Neuronal stem cell (in vitro differentiated cells): ENCODE results near the gene AMBRA1.

Source experiments
- DNase-seq: peaks from one replicate; pipeline ENCODE4 v3.0.0-alpha.2; 2013; ENCODE audit warnings: low spot score
- H2AFZ ChIP-seq: one replicate; pipeline ENCODE4 v1.6.1; 2013; ENCODE audit warnings: mild to moderate bottlenecking, low read length, inconsistent platforms
- H2AK5ac ChIP-seq: 2 replicates; pipeline ENCODE4 v1.6.1; 2013; ENCODE audit warnings: low read depth, mild to moderate bottlenecking, inconsistent platforms, low read length, moderate library complexity, mixed read lengths
- H2BK120ac ChIP-seq: 2 replicates; pipeline ENCODE4 v1.6.1; 2013; ENCODE audit warnings: low read depth, mild to moderate bottlenecking, inconsistent platforms, low read length, moderate library complexity, mixed read lengths
- H2BK12ac ChIP-seq: one replicate; pipeline ENCODE4 v1.6.1; 2013; ENCODE audit warnings: low read length, inconsistent platforms
- H2BK15ac ChIP-seq: 2 replicates; pipeline ENCODE4 v1.6.1; 2013; ENCODE audit warnings: mild to moderate bottlenecking, low read length, inconsistent platforms, mixed read lengths
- H2BK5ac ChIP-seq: one replicate; pipeline ENCODE4 v1.6.1; 2013; ENCODE audit warnings: inconsistent platforms, mild to moderate bottlenecking, low read length, moderate library complexity
- H3K14ac ChIP-seq: one replicate; pipeline ENCODE4 v1.6.1; 2013; ENCODE audit warnings: low read length, inconsistent platforms
- H3K18ac ChIP-seq: 2 replicates; pipeline ENCODE4 v1.6.1; 2013; ENCODE audit warnings: low read length, inconsistent platforms
- H3K23ac ChIP-seq: 2 replicates; pipeline ENCODE4 v1.6.1; 2013; ENCODE audit warnings: low read depth, mild to moderate bottlenecking, mixed read lengths, low read length, inconsistent platforms; ENCODE audit not compliant: poor library complexity
- H3K27ac ChIP-seq: replicated peaks from 3 replicates; pipeline ENCODE4 v1.5.1; 2013; ENCODE audit warnings: low read length, inconsistent platforms
- H3K27me3 ChIP-seq, 3 experiments: 2 replicates each; pipeline ENCODE4 v1.6.1; 2013; ENCODE audit warnings: low read length in 3 of 3, mild to moderate bottlenecking in 2 of 3, inconsistent platforms in 1 of 3, low read depth in 1 of 3, mixed read lengths in 1 of 3, moderate library complexity in 1 of 3; ENCODE audit not compliant: control insufficient read depth in 3 of 3, insufficient read depth in 3 of 3
- H3K36me3 ChIP-seq, 2 donors: replicated peaks in 1 of 2; 2 replicates each; pipeline ENCODE4 v1.6.1; 2013; ENCODE audit warnings: low read length in 2 of 2; ENCODE audit not compliant: control insufficient read depth in 2 of 2, insufficient read depth in 2 of 2
- H3K4ac ChIP-seq: 2 replicates; pipeline ENCODE4 v1.6.1; 2013; ENCODE audit warnings: inconsistent platforms, mild to moderate bottlenecking, low read length, moderate library complexity
- H3K4me1 ChIP-seq, 2 donors: 1 replicate in 1 of 2; 2 replicates in 1 of 2; pipeline ENCODE4 v1.6.1; 2013; ENCODE audit warnings: low read length in 2 of 2, low read depth in 1 of 2; ENCODE audit not compliant: control insufficient read depth in 2 of 2, insufficient read depth in 1 of 2
- H3K4me2 ChIP-seq: one replicate; pipeline ENCODE4 v1.6.1; 2013; ENCODE audit warnings: mild to moderate bottlenecking, low read length, inconsistent platforms; ENCODE audit not compliant: insufficient read depth, poor library complexity, severe bottlenecking
- H3K4me3 ChIP-seq, 2 donors: 2 replicates each; pipeline ENCODE4 v1.5.1; 2013; ENCODE audit warnings: low read length in 2 of 2, mild to moderate bottlenecking in 2 of 2, inconsistent platforms in 1 of 2, moderate library complexity in 1 of 2
- H3K79me1 ChIP-seq: one replicate; pipeline ENCODE4 v1.6.1; 2013; ENCODE audit warnings: low read depth, mild to moderate bottlenecking, inconsistent platforms, low read length, moderate library complexity
- H3K9ac ChIP-seq: one replicate; pipeline ENCODE4 v1.6.1; 2013; ENCODE audit warnings: mild to moderate bottlenecking, low read depth, low read length, inconsistent platforms; ENCODE audit not compliant: poor library complexity
- H3K9me3 ChIP-seq, 2 donors: replicated peaks in 1 of 2; 2 replicates each; pipeline versions ENCODE3 to v1.6.1; 2013; ENCODE audit warnings: low read length in 2 of 2, mild to moderate bottlenecking in 2 of 2, inconsistent platforms in 1 of 2, low read depth in 1 of 2, mixed read lengths in 1 of 2, moderate library complexity in 1 of 2; ENCODE audit not compliant: control insufficient read depth in 2 of 2, insufficient read depth in 1 of 2
- H4K8ac ChIP-seq: one replicate; pipeline ENCODE4 v1.6.1; 2013; ENCODE audit warnings: low read depth, mild to moderate bottlenecking, inconsistent platforms, low read length, moderate library complexity
- H4K91ac ChIP-seq: one replicate; pipeline ENCODE4 v1.6.1; 2013; ENCODE audit warnings: low read length, low read depth, mild to moderate bottlenecking, inconsistent platforms; ENCODE audit not compliant: poor library complexity
- WGBS, 2 donors: extraction: QIAGEN DNeasy Blood & Tissue Kit; methylation state at CpG; one replicate each; pipeline ENCODE4 v1.1.7; 2013; ENCODE audit warnings: missing lambda C conversion rate in 2 of 2, mixed read lengths in 1 of 2; ENCODE audit not compliant: insufficient read length in 2 of 2, insufficient replicate concordance in 1 of 2; ENCODE audit errors: extremely low coverage in 2 of 2; 5-methylcytosine and 5-hydroxymethylcytosine counted together

The AMBRA1 gene

DNA sequence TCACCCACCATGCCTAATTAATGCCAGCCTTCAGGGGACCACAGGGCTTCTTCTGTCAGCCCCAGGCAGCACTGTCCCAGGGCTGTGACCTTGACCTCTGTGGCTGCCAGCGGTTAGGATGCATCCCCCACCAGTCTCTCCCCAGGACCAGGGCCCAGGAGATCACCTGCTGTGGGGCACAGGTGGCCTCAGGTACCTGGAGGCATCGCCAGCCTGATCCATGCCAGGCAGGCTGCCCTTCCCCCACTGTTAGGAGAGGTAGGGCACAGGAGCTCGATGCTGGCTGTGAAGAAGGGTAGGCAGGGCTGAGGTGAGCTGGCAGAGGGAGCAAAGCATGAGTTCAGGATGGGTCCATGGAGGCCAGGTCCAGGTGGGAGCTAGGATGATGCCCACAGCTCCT, 229.0 kb downstream of the AMBRA1 start:
- H3K4me3 ChIP-seq, result no peak overlapping the region
- no peak overlapping the region for H4K91ac ChIP-seq
- H3K4me2 ChIP-seq, result no peak overlapping the region
- no peaks in the 10 kb centered on the region for H3K27me3 ChIP-seq
- H3K14ac ChIP-seq, result peak overlapping the region; percentile 33
- peaks cover 2 to 14% of the 10 kb centered on the region in 2 donors for H3K36me3 ChIP-seq
- no peak overlapping the region for H2AFZ ChIP-seq
- H3K9me3 ChIP-seq, result peaks cover 0 to under 1% of the 10 kb centered on the region in 2 donors
- H3K18ac ChIP-seq, result no peak overlapping the region
- H3K79me1 ChIP-seq, result peaks cover 16% of the 10 kb centered on the region
- no peak overlapping the region for H4K8ac ChIP-seq
- WGBS, 2 donors, result no CpG with 5 or more reads among the region's 3 CpGs
- no peak overlapping the region for H2BK15ac ChIP-seq
- no peak overlapping the region for H3K9ac ChIP-seq
- no peak overlapping the region for H2BK5ac ChIP-seq
- peaks cover 33 to 39% of the 10 kb centered on the region in 2 donors for H3K4me1 ChIP-seq
- H2AK5ac ChIP-seq, result peak overlapping the region; percentile 35
- peak overlapping the region; percentile 18 for H3K23ac ChIP-seq
- H2BK12ac ChIP-seq, result peak overlapping the region; percentile 4
- no peak overlapping the region for H2BK120ac ChIP-seq
- no peak overlapping the region for H3K27ac ChIP-seq
- H3K4ac ChIP-seq, result no peak overlapping the region
- no peak for DNase-seq

DNA sequence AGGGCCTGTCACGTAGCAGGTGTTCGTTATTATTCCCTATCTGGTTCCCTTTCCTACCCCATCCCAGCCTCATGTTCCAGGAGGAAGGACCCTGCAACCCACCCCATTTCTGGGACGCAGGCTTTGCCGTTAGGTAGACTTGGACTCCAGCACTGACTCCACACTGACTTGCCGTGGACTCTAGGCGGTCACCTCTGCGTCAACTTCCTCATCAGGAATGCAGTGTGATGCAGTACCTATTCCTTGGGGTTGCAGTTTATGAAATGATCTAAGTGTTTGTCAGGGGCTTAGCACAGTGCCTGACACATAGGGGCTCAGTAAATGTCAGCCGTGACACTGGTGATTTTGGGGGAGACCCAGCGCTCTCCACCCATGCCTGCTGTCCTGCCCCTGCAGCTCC, 229.8 kb downstream of the AMBRA1 start:
- H3K27ac ChIP-seq, result no peak overlapping the region

DNA sequence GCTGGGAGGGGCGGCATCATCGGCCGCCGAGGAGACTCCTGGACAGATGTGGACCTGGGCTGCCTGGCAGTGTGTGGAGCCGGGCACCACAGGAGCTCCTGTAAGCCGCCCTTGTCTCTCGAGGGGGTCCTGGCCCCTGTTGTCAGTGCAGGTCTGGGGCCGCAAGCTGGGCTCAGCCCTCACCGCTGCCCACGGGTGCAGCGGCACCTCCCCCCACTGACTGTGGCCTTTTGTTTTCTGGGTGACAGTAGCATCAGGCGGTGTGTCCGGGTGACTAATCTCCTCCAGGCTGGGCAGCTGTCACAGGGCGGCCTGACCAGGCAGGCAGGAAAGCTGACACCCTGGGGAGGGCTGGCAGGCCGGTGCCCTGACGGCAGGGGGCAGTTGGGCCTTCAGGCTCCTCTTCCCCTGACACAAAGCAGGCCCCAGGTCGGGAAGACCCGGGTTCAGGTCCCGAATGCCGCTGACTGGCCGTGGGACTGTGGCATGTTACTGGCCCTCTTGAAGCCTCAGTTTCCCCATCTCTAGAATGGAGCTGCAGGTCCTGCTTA, 230.3 kb downstream of the AMBRA1 start:
- Histone ChIP-seq H2AK5ac (peak overlapping the region; percentile 40), H3K18ac (peak overlapping the region; percentile 72), H3K4me2 (no peak overlapping the region), H3K4ac (no peak overlapping the region), H3K27me3 (no peaks in the 10 kb centered on the region), H2BK5ac (peak overlapping the region; percentile 9), H2BK120ac (no peak overlapping the region), H3K23ac (no peak overlapping the region), H3K36me3 (peaks cover 2 to 9% of the 10 kb centered on the region in 2 donors), H2AFZ (no peak overlapping the region), H2BK15ac (no peak overlapping the region), H3K27ac (no peak overlapping the region), H3K4me1 (peaks cover 31 to 37% of the 10 kb centered on the region in 2 donors), H4K91ac (no peak overlapping the region), H3K4me3 (no peak overlapping the region), H3K14ac (no peak overlapping the region), H3K79me1 (peaks cover 16% of the 10 kb centered on the region), H2BK12ac (no peak overlapping the region), H4K8ac (no peak overlapping the region), H3K9ac (no peak overlapping the region), H3K9me3 (no peaks in the 10 kb centered on the region)
- no peak for DNase-seq
- WGBS, 2 donors, result no CpG with 5 or more reads among the region's 21 CpGs

More for the DNA sequence above, 229.8 kb downstream of the AMBRA1 start:
- no peak overlapping the region for H4K8ac ChIP-seq
- no peak overlapping the region for H2AFZ ChIP-seq
- no CpG with 5 or more reads among the region's 9 CpGs for WGBS, 2 donors
- H3K18ac ChIP-seq, result no peak overlapping the region
- H3K36me3 ChIP-seq, result peaks cover 2 to 11% of the 10 kb centered on the region in 2 donors
- H4K91ac ChIP-seq, result no peak overlapping the region
- no peak overlapping the region for H2BK5ac ChIP-seq
- DNase-seq, result no peak
- H2BK120ac ChIP-seq, result no peak overlapping the region
- H3K9ac ChIP-seq, result no peak overlapping the region
- no peak overlapping the region for H3K4ac ChIP-seq
- H3K27me3 ChIP-seq, result no peaks in the 10 kb centered on the region
- peak overlapping the region; percentile 37 for H3K23ac ChIP-seq
- peaks cover 16% of the 10 kb centered on the region for H3K79me1 ChIP-seq
- H3K4me3 ChIP-seq, result no peak overlapping the region
- H2BK12ac ChIP-seq, result no peak overlapping the region
- no peak overlapping the region for H3K4me2 ChIP-seq
- no peak overlapping the region for H2BK15ac ChIP-seq
- H3K14ac ChIP-seq, result peak overlapping the region; percentile 1
- H3K9me3 ChIP-seq, result no peaks in the 10 kb centered on the region
- peaks cover 31 to 37% of the 10 kb centered on the region in 2 donors for H3K4me1 ChIP-seq
- H2AK5ac ChIP-seq, result no peak overlapping the region

DNA sequence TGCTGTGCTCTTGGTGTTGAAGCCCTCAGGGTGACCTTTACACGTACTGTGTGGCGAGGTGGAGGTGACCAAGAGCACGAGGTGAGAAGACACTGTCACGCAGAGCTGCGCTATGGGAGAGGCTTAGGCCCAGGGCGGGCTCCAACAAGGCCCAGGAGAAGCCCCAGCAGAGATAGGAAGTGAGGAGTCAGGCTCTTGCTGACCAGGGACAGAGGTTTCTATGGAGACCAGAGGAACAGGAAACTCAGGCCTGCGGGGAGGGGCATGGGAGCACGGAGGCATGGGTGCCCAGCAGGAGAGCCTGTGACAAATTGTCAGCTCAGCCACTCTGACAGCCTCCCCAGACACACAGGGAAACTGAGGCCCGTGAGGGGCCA, 230.8 kb downstream of the AMBRA1 start:
- H3K14ac ChIP-seq, result no peak overlapping the region
- no peak overlapping the region for H2AK5ac ChIP-seq
- WGBS, 2 donors, result no CpG with 5 or more reads among the region's 9 CpGs
- H3K18ac ChIP-seq, result peak overlapping the region; percentile 72
- peak overlapping the region; percentile 30 for H2BK15ac ChIP-seq
- no peak overlapping the region for H3K4me2 ChIP-seq
- peak overlapping the region; percentile 9 for H2BK5ac ChIP-seq
- no peak overlapping the region for H4K8ac ChIP-seq
- H3K27me3 ChIP-seq, result no peaks in the 10 kb centered on the region
- H3K9ac ChIP-seq, result no peak overlapping the region
- H2BK12ac ChIP-seq, result no peak overlapping the region
- no peak overlapping the region for H4K91ac ChIP-seq
- no peak for DNase-seq
- H3K79me1 ChIP-seq, result peaks cover 16% of the 10 kb centered on the region
- no peak overlapping the region for H3K4me3 ChIP-seq
- H3K4me1 ChIP-seq, result peaks cover 31 to 37% of the 10 kb centered on the region in 2 donors
- no peak overlapping the region for H2BK120ac ChIP-seq
- no peaks in the 10 kb centered on the region for H3K9me3 ChIP-seq
- peaks cover 0 to 4% of the 10 kb centered on the region in 2 donors for H3K36me3 ChIP-seq
- no peak overlapping the region for H2AFZ ChIP-seq
- no peak overlapping the region for H3K23ac ChIP-seq
- no peak overlapping the region for H3K4ac ChIP-seq
- H3K27ac ChIP-seq, result peak overlapping the region; percentile 9
